ENCODE data around the gene PDE4D.

- TF ChIP-seq CTCF (IDR thresholded peaks at IDR 0.05) = no peak
- TF ChIP-seq POLR2A (IDR thresholded peaks at IDR 0.05) = no peak
Observed at GRCh38 chr5:59276325-59276675, 617.2 kb downstream of the PDE4D start.
